ENCODE data around the gene TSHZ3.

Gene TSHZ3

DNA sequence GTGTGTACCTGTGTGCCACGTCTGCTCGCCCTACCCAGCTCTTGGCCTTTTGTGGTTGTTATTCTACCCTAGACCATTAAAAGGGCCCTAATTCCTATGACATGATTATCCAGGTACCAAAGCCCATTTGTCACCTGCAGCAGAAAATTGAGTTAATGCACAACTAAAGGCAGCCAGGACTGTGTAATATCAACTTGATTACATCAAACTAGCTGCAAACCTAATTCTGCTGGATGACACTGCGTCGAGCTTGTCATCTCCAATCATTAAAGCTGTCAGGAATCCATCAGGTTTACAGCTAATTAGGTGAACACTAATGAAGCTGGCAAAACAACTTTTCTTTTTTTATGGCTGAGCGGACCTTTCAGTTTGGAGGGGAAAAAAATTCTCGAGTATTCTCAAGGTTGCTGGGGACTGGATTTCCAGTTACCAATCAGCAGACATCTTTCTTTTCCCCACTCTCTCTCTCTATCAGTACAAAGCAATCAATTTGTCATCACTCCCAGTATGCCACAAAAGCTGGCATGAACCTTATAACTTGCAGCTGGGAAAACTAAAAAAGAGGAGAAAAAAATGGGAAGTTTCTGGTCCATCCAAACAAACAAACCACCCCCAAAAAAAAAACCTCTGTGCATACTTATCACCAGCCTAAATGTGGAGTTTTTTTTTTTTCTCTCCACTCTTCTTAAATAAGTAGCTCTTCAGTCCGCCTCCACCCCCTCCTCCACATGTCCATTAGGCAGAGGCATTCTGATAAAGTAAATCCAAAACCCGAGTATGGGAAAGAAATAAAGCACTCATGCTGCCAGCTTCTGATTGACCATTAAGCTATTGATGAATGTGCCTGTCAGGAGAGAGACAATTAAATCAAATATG lies 2.8 kb downstream of the TSHZ3 start:
- H3K27ac ChIP-seq = no peak overlapping the region
- no peak for TF ChIP-seq ZFX (IDR thresholded peaks at IDR 0.05; ENCODE audit: borderline replicate concordance)
- TF ChIP-seq, protein P1, sequence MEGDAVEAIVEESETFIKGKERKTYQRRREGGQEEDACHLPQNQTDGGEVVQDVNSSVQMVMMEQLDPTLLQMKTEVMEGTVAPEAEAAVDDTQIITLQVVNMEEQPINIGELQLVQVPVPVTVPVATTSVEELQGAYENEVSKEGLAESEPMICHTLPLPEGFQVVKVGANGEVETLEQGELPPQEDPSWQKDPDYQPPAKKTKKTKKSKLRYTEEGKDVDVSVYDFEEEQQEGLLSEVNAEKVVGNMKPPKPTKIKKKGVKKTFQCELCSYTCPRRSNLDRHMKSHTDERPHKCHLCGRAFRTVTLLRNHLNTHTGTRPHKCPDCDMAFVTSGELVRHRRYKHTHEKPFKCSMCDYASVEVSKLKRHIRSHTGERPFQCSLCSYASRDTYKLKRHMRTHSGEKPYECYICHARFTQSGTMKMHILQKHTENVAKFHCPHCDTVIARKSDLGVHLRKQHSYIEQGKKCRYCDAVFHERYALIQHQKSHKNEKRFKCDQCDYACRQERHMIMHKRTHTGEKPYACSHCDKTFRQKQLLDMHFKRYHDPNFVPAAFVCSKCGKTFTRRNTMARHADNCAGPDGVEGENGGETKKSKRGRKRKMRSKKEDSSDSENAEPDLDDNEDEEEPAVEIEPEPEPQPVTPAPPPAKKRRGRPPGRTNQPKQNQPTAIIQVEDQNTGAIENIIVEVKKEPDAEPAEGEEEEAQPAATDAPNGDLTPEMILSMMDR (IDR thresholded peaks at IDR 0.05) = no peak

DNA sequence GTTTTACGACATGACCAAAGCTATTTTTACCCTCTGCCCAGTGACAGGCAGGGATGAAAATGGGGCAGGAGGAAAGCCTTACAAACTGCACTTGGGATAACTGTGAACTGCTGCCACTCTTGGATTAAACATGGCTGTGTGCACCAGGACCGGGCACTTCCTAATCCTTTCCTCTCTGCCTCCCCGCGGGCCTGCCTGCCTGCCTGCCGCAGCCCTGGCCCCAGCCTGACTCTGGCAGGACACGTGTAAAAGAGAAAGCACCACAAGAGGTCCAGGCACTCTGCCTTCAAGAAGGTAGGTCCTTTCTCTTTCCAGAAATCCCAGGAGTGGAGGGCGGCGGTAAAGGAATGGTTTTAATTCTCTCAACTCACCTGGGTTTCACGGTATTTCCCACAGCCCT lies 4.8 kb downstream of the TSHZ3 start:
- H3K27ac ChIP-seq = no peak overlapping the region
- TF ChIP-seq, protein P1 (IDR thresholded peaks at IDR 0.05) = no peak
- TF ChIP-seq ZFX (IDR thresholded peaks at IDR 0.05; ENCODE audit: borderline replicate concordance) = no peak

DNA sequence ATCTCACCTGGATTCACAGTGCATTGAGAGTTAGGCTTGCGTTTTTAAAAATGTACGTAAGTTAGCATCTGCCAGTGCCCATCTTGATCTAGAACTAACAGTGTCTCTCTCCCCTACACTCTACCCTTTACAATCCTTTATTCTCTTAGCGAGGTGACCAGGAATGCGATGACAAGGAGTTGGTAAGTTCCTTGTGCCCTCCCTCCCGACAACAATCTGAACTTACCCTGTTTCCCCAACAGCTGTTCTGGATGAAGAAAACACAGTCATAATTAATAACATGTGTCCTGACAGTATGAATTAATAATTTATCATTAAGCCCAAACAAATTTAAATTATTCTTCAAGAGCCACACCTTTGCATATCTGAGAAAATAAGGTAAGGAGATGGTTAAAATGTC lies 6.3 kb downstream of the TSHZ3 start:
- no peak overlapping the region for H3K27ac ChIP-seq
- TF ChIP-seq, protein P1 (IDR thresholded peaks at IDR 0.05) = no peak
- no peak for TF ChIP-seq ZFX (IDR thresholded peaks at IDR 0.05; ENCODE audit: borderline replicate concordance)

DNA sequence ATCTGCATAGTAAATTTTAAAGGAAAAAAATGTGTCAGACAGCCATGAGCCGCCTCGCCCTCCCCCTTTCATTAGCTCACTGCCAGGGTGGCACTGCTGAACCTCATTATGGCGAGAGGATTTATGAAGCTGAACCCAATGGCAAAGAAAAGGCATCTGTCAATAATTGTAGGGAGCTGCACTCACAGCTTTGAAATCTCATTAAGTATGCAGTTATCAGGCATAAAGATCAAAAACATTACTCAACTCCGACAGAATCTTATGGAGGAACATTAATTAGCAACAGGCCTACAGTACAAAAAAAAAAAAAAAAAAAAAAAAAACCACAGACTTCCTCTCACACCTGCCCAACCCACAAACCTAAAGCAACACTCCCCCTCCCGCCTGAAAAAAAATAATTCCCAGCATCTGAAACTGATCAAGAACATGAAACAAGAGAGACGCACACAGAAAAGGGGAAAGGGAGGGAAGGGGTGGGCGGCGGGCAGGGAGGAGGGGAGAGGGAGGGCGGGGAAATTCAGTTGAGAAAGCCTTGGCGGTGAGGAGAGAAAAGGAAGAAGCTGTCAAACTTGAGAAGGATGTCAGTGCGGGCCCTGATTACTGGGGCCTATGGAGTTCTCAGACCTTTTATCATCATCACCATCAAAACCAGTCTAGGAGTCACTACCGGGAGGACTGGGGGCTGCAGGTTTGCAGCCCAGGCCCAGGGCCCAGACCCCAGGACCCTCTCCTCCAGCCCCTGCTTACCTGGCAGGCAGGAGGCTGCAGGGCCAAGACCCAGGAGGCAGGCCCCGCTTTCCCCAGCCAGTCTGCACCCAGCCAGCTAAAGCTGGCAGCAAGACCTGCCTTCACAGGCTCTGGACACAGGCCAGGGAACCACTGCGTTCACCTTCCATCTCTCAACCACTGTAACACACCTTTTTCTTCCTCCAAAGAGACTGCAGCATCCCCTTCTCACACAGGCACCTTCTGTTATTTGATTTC lies 8.9 kb downstream of the TSHZ3 start:
- TF ChIP-seq, protein P1 (IDR thresholded peaks at IDR 0.05) = no peak
- no peak for TF ChIP-seq ZFX (IDR thresholded peaks at IDR 0.05; ENCODE audit: borderline replicate concordance)
- H3K27ac ChIP-seq = no peak overlapping the region

DNA sequence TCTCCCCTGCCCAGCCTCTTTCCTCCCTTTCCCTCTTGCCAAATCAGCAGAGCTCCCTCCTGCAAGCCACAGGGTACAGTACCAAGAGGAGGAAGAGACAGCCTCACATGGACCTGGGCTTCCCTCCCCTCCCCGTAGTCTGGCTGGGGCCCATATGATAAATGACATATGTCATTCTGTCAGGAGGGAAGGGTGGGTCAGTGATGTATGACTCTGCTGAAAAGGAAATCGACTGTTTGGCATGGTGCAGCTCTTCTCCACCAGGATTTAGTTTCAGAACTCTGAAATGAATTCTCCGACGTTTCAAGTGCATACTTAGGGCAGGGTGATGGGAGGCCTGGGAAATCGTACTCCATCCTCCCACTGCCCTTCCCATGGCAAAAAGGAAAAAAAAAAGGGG lies 9.8 kb downstream of the TSHZ3 start:
- TF ChIP-seq, protein P1 (IDR thresholded peaks at IDR 0.05) = no peak
- TF ChIP-seq ZFX (IDR thresholded peaks at IDR 0.05; ENCODE audit: borderline replicate concordance) = no peak
- H3K27ac ChIP-seq = no peak overlapping the region

DNA sequence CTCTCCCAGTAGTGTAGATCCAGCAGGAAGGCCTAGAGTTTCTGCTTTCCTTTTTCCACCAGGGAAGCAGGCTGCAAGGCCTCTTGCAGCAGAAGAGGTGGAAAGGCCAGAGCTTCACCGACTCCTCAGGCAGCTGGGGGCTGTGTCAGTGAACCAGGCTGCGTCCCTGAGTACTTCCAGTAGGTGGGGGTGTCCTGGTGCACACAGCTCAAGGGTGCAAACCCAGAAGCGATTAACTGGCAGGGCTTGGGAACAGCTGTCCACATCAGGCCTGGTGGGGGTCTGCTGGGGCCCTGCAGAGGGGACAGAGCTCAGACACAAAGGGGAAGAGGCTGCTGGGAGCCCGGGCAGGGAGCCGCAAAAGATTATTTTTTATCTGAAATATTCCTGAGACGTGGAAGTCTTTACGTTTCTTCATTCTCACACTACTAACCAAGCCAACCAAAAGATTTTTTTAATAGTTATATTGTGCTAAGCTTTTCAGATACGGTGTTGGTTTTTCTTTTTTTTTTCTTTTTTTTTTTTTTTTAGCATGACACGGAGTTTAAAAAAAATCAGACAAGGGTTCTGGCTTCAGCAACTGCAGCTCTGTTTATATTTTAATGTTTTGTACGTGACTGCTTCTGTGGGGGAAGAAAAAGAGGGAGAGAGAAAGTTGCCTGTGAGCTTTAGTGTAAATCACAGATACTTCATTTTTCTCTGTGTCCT lies 11.0 kb downstream of the TSHZ3 start:
- no peak for TF ChIP-seq ZFX (IDR thresholded peaks at IDR 0.05; ENCODE audit: borderline replicate concordance)
- TF ChIP-seq, protein P1 (IDR thresholded peaks at IDR 0.05) = no peak
- no peak overlapping the region for H3K27ac ChIP-seq

All from 22Rv1 (cell line).